ENCODE results near the gene NELFB. TPM values are rescaled to one million over a fixed set of nuclear protein-coding genes. Genes with fewer than 3 reads are reported as not detected.

The NELFB gene
- total RNA-seq, 3 donors from 2014 or later (not counting 1 experiment from before 2014, with no cell fraction given): 42.9 to 53.8 (median 52.6) TPM

DNA sequence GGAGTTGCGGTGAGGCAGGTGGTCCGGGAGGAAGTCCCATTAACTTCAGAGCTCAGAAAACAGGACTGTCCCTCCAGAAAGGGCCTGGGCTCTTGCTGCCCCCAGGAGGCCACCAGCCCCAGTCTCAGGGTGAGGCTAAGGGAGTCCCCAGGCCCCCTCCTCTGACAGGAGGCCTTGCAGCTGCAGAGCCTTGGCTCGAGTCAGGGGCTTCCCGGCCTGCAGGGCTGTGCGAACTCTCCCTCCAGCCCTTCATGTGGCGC, 7.3 kb upstream of the NELFB start:
- peaks cover 5 to 9% of the 10 kb centered on the region in 2 donors for H3K4me1 Mint-ChIP-seq
- Histone ChIP-seq H3K27ac (ENCODE audit: low read length) (no peak overlapping the region), H3K36me3 (ENCODE audit: control insufficient read depth, insufficient read depth, low read length) (peaks cover 9% of the 10 kb centered on the region), H3K9me3 (ENCODE audit: control insufficient read depth, insufficient read depth, low read length) (no peaks in the 10 kb centered on the region), H3K4me3 (ENCODE audit: low read length) (no peak overlapping the region), H3K27me3 (ENCODE audit: control insufficient read depth, insufficient read depth, low read length) (no peaks in the 10 kb centered on the region), H3K4me1 (ENCODE audit: control insufficient read depth, insufficient read depth, low read length) (peaks cover 2% of the 10 kb centered on the region)
- no peak for DNase-seq
- intact Hi-C loops (cut with micrococcal nuclease): no loop called here
- no peak overlapping the region for H3K27ac Mint-ChIP-seq
- H3K4me3 Mint-ChIP-seq: no peak overlapping the region
- ATAC-seq: no peak
- WGBS (ENCODE audit: insufficient coverage): 95% methylated on average over 6 of the region's 6 CpGs
- no peaks in the 10 kb centered on the region for H3K9me3 Mint-ChIP-seq
- no peaks in the 10 kb centered on the region for H3K36me3 Mint-ChIP-seq
- H3K27me3 Mint-ChIP-seq (ENCODE audit: low read depth in 2 of 2): no peaks in the 10 kb centered on the region
- TF ChIP-seq, protein P1, sequence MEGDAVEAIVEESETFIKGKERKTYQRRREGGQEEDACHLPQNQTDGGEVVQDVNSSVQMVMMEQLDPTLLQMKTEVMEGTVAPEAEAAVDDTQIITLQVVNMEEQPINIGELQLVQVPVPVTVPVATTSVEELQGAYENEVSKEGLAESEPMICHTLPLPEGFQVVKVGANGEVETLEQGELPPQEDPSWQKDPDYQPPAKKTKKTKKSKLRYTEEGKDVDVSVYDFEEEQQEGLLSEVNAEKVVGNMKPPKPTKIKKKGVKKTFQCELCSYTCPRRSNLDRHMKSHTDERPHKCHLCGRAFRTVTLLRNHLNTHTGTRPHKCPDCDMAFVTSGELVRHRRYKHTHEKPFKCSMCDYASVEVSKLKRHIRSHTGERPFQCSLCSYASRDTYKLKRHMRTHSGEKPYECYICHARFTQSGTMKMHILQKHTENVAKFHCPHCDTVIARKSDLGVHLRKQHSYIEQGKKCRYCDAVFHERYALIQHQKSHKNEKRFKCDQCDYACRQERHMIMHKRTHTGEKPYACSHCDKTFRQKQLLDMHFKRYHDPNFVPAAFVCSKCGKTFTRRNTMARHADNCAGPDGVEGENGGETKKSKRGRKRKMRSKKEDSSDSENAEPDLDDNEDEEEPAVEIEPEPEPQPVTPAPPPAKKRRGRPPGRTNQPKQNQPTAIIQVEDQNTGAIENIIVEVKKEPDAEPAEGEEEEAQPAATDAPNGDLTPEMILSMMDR (IDR thresholded peaks at IDR 0.05): no peak

DNA sequence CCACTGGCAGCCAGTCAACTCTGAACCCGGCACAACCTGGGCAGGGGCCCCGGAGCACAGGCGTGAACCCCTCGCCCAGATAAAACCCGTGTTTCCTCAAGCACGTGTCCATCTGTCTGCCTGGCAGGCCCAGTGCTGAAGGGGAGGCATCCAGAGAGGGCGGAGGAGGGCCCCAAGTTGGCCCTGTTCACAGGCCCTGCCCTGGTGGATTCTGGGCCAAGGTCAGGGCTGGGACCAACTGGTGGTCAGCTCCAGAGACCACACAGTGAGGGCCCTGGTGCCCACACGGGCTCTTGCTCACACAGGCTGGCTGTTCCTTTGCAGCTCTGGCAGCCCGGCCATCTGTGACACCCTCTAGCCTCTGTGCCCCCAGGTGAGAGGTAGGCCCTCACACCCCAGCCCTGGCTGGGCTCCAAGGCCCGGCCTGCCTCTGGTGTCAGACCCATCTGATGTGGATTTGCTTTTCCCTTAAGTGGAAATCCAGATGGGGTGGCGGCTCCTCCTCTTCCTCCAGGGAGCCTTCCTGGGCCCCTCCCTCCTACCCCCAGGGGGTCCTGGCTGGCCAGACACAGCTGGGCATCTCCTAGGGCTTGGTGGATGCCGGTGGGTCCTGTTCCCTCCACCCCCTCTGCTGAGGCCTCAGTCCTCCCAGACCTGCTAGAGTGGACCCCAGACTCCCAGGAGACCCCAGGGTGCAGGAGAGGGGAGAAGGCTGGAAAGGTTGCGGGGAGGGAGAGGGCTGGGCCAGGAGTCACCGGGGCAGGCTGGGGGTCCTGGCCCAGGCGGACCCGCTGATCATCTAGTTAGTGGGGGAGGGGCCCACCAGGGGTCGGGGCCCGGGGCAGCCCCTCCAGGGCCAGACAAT, 4.6 kb upstream of the NELFB start:
- H3K36me3 Mint-ChIP-seq: no peaks in the 10 kb centered on the region
- H3K4me3 Mint-ChIP-seq: no peak overlapping the region
- no peaks in the 10 kb centered on the region for H3K27me3 Mint-ChIP-seq (ENCODE audit: low read depth in 2 of 2)
- Histone ChIP-seq H3K36me3 (ENCODE audit: control insufficient read depth, insufficient read depth, low read length) (no peaks in the 10 kb centered on the region), H3K27ac (ENCODE audit: low read length) (no peak overlapping the region), H3K27me3 (ENCODE audit: control insufficient read depth, insufficient read depth, low read length) (no peaks in the 10 kb centered on the region), H3K4me3 (ENCODE audit: low read length) (no peak overlapping the region), H3K9me3 (ENCODE audit: control insufficient read depth, insufficient read depth, low read length) (no peaks in the 10 kb centered on the region), H3K4me1 (ENCODE audit: control insufficient read depth, insufficient read depth, low read length) (peaks cover 11% of the 10 kb centered on the region)
- WGBS (ENCODE audit: insufficient coverage): 87% methylated on average over 17 of the region's 18 CpGs
- ATAC-seq: no peak
- H3K4me1 Mint-ChIP-seq: peaks cover 0 to 6% of the 10 kb centered on the region in 2 donors
- DNase-seq: no peak
- no peaks in the 10 kb centered on the region for H3K9me3 Mint-ChIP-seq
- TF ChIP-seq, protein P1 (IDR thresholded peaks at IDR 0.05): no peak
- intact Hi-C loops (cut with micrococcal nuclease): no loop called here
- H3K27ac Mint-ChIP-seq: no peak overlapping the region

DNA sequence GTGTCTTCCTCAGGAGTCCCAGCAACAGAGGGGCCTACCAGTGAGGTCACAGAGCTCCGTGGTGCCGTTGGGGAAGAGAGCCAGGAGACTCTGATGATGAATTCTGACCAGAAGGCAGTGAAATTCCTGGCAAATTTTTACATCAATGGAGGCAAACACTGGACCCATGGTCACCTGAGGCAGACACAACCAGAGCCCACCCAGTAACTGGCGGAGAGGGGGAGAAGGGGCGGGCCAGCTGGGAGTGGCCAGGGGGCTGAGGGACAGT, 4.0 kb upstream of the NELFB start, which contains the start of gene STPG3:
Gene STPG3, plus strand, starts transcription at position 93 of the 268 bp plus-strand sequence. Its CDS starts 1 bp downstream, at position 94.
- WGBS (ENCODE audit: insufficient coverage): 95% methylated on average over 4 of the region's 4 CpGs
- TF ChIP-seq, protein P1 (IDR thresholded peaks at IDR 0.05): no peak
- Mint-ChIP-seq H3K4me3 (peak within 1 kb of the TSS; percentile 25), H3K9me3 (no peaks in the 10 kb centered on the region), H3K36me3 (no peaks in the 10 kb centered on the region), H3K4me1 (peaks cover 0 to 6% of the 10 kb centered on the region in 2 donors), H3K27me3 (ENCODE audit: low read depth in 2 of 2) (no peaks in the 10 kb centered on the region), H3K27ac (no peak within 1 kb of the TSS)
- Histone ChIP-seq H3K9me3 (ENCODE audit: control insufficient read depth, insufficient read depth, low read length) (no peaks in the 10 kb centered on the region), H3K27me3 (ENCODE audit: control insufficient read depth, insufficient read depth, low read length) (no peaks in the 10 kb centered on the region), H3K27ac (ENCODE audit: low read length) (no peak within 1 kb of the TSS), H3K4me1 (ENCODE audit: control insufficient read depth, insufficient read depth, low read length) (peaks cover 17% of the 10 kb centered on the region), H3K36me3 (ENCODE audit: control insufficient read depth, insufficient read depth, low read length) (no peaks in the 10 kb centered on the region), H3K4me3 (ENCODE audit: low read length) (no peak within 1 kb of the TSS)
- ATAC-seq (no peak), DNase-seq (no peak)
- intact Hi-C loops (cut with micrococcal nuclease): no loop called here

All from natural killer cell (primary cell).